ENCODE data around the gene MAP3K21.

GRCh38 chr1:233424779-233425178, 97.3 kb downstream of the MAP3K21 start:
- no peak for TF ChIP-seq CTCF (conservative IDR thresholded peaks at IDR 0.05)
- TF ChIP-seq EZH2 (IDR thresholded peaks at IDR 0.05; ENCODE audit: low read depth): no peak

Data from PC-9 (cell line).